Spleen (tissue), 11 donors: ENCODE results near the gene LCMT1. TPM values are rescaled to one million over a fixed set of nuclear protein-coding genes. Genes with fewer than 3 reads are reported as not detected.

Source experiments
- DNase-seq: peaks from one replicate; pipeline ENCODE4 v3.0.0-alpha.2; 2020
- H3K27ac ChIP-seq, 8 donors: fragments of 200-600 bp; sonication (generic) in 7 of 8; 1 replicate in 4 of 8; 2 replicates in 4 of 8; pipeline versions ENCODE4 v1.5.0 to v1.8.0; 2016 to 2021; ENCODE audit warnings: inconsistent platforms in 4 of 8, mild to moderate bottlenecking in 4 of 8, moderate library complexity in 1 of 8
- H3K27me3 ChIP-seq, 7 donors: fragments of 200-600 bp; sonication (generic) in 6 of 7; replicated peaks in 1 of 7; 1 replicate in 4 of 7; 2 replicates in 3 of 7; pipeline versions ENCODE4 v1.5.0 to v1.8.0; 2016 to 2021; ENCODE audit warnings: inconsistent platforms in 3 of 7, mild to moderate bottlenecking in 1 of 7
- H3K36me3 ChIP-seq, 6 donors: fragments of 200-600 bp; sonication (generic) in 5 of 6; 1 replicate in 4 of 6; 2 replicates in 2 of 6; pipeline versions ENCODE4 v1.5.0 to v1.8.0; 2016 to 2021; ENCODE audit warnings: inconsistent platforms in 2 of 6
- H3K4me1 ChIP-seq, 6 donors: fragments of 200-600 bp; sonication (generic) in 5 of 6; 1 replicate in 3 of 6; 2 replicates in 3 of 6; pipeline versions ENCODE4 v1.5.0 to v1.8.0; 2016 to 2021; ENCODE audit warnings: inconsistent platforms in 3 of 6
- H3K4me3 ChIP-seq, 8 donors: fragments of 200-600 bp; sonication (generic) in 7 of 8; 1 replicate in 4 of 8; 2 replicates in 4 of 8; pipeline versions ENCODE4 v1.5.0 to v1.8.0; 2016 to 2021; ENCODE audit warnings: inconsistent platforms in 4 of 8, mild to moderate bottlenecking in 4 of 8, moderate library complexity in 2 of 8
- H3K9me3 ChIP-seq, 8 donors: fragments of 200-600 bp; sonication (generic) in 7 of 8; 1 replicate in 4 of 8; 2 replicates in 4 of 8; pipeline versions ENCODE4 v1.5.0 to v1.8.0; 2016 to 2021; ENCODE audit warnings: inconsistent platforms in 4 of 8
- CTCF ChIP-seq, 11 experiments: fragments of 200-600 bp in 7 of 11; fragments of 450-650 bp in 4 of 11; sonication (generic) in 4 of 11; IDR thresholded peaks in 8 of 11; conservative IDR thresholded peaks in 3 of 11; 1 replicate in 7 of 11; 2 replicates in 4 of 11; pipeline versions ENCODE4 v1.4.0 to v1.8.0; 2016 to 2021; ENCODE audit warnings: antibody characterized with exemption in 11 of 11, inconsistent platforms in 4 of 11, mild to moderate bottlenecking in 1 of 11
- POLR2A ChIP-seq, 3 donors: fragments of 450-650 bp; IDR thresholded peaks; one replicate each; pipeline ENCODE4 v1.5.1; 2017; ENCODE audit warnings: antibody characterized with exemption in 3 of 3, mild to moderate bottlenecking in 1 of 3
- POLR2AphosphoS5 ChIP-seq, 3 donors: sonication (generic); formaldehyde crosslinking; IDR thresholded peaks; one replicate each; pipeline ENCODE4 v1.5.1; 2017; ENCODE audit warnings: antibody characterized with exemption in 3 of 3
- WGBS, 5 donors: extraction: QIAGEN DNeasy Blood & Tissue Kit in 3 of 5; methylation state at CpG; one replicate each; pipeline versions ENCODE4 v1.1.5 to v1.1.7; 2013 to 2018; 5-methylcytosine and 5-hydroxymethylcytosine counted together
- intact Hi-C: fragments of 100-400 bp; cut with DNase I; formaldehyde crosslinking; loops from one replicate; pipeline ENCODE4 v1.15.0; 2023; ENCODE audit warnings: low total_unique reads
- polyA plus RNA-seq, 3 donors: library from polyadenylated mRNA; stranded (reverse); fragments of 200-250 nt; gene quantifications; one replicate each; pipeline ENCODE4 v1.2.1, GENCODE V29; 2013
- total RNA-seq, 7 donors: library from RNA; depleted of rRNA in 3 of 7; stranded (reverse); fragments of >200 nt in 3 of 7; fragmentation: NEBNext Ultra II Directional in 4 of 7; extraction: Animal tissue kit (Norgen Biotek cat#: 25700) in 4 of 7; gene quantifications; one replicate each; pipeline versions ENCODE4 v1.1.0 to v1.2.1, GENCODE V29; 2016 to 2021
- donor health status: healthy with polysubstance abuse.
- donor health status: DM: no; HTN: no; CAD: no; lungs with moderate emphysema.
- donor health status: DM: no; HTN: no; CAD: no.
- donor health status: Bipolar disorder and iron deficiency.
- donor health status: healthy.
- donor health status: DM: no; HTN: no; CAD: no.
- donor health status: DM: yes; HTN: yes; CAD: no.

The LCMT1 gene
- total and polyA plus RNA-seq, 10 donors: 25.1 to 33.3 (median 28.0) TPM

DNA sequence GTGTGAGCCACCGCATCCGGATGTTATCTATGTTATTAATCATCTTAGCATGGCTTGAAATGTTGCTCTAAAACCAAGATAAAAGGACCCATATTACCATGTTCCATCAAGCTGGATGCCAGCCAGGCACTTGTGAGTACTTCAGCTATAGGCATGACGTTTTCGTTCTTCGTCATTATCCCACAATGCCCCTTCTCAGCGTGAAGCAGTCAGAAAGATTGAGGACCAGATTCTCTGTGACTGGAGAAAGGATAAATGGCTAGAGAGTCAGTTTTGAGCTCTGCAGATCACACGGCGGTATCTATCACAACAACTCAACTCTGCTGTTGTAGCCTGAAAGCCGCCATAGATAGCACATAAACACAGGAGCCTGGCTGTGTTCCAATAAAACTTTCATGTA, 29.8 kb upstream of the LCMT1 start:
- no peak for TF ChIP-seq POLR2AphosphoS5 (IDR thresholded peaks at IDR 0.05)
- TF ChIP-seq CTCF (IDR thresholded peaks at IDR 0.05 in 8 of 11, conservative IDR thresholded peaks at IDR 0.05 in 3 of 11): no peak
- TF ChIP-seq POLR2A (IDR thresholded peaks at IDR 0.05): no peak
- Histone ChIP-seq H3K9me3 (peaks cover 0 to 11% (median 7%) of the 10 kb centered on the region in 8 donors), H3K27ac (no peak overlapping the region), H3K36me3 (no peaks in the 10 kb centered on the region), H3K27me3 (no peaks in the 10 kb centered on the region), H3K4me1 (no peaks in the 10 kb centered on the region), H3K4me3 (no peak overlapping the region)
- 96 to 97% (median 96%) methylated on average over 9 of the region's 9 CpGs for WGBS, 5 donors
- DNase-seq: no peak
- intact Hi-C loops: no loop called here

DNA sequence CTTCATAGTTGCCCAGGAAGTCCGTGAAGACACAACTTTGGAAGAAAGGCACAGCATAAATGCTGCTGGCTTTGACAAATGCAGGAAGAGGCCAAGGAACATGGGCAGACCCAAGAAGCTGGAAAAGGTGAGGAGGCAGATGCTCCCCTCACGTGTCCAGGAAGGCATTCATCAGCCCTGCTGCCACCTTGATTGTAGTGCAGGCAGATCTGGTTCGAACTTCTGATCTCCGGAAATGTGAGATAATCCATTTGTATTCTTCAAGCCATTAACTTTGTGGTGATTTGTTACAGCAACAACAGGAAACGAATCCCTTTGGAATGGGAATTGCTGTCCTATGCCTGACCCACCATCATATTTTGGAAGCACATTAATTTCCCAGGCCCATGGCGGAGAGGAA, 28.5 kb upstream of the LCMT1 start:
- 82 to 95% (median 94%) methylated on average over 6 of the region's 6 CpGs for WGBS, 5 donors
- no peak for TF ChIP-seq POLR2A (IDR thresholded peaks at IDR 0.05)
- TF ChIP-seq POLR2AphosphoS5 (IDR thresholded peaks at IDR 0.05): no peak
- TF ChIP-seq CTCF (IDR thresholded peaks at IDR 0.05 in 8 of 11, conservative IDR thresholded peaks at IDR 0.05 in 3 of 11): no peak
- no peaks in the 10 kb centered on the region for H3K4me1 ChIP-seq
- intact Hi-C loops: no loop called here
- no peaks in the 10 kb centered on the region for H3K36me3 ChIP-seq
- no peak overlapping the region for H3K27ac ChIP-seq
- H3K27me3 ChIP-seq: no peaks in the 10 kb centered on the region
- H3K9me3 ChIP-seq: peaks cover 0 to 9% (median 6%) of the 10 kb centered on the region in 8 donors
- H3K4me3 ChIP-seq: no peak overlapping the region
- DNase-seq: no peak

DNA sequence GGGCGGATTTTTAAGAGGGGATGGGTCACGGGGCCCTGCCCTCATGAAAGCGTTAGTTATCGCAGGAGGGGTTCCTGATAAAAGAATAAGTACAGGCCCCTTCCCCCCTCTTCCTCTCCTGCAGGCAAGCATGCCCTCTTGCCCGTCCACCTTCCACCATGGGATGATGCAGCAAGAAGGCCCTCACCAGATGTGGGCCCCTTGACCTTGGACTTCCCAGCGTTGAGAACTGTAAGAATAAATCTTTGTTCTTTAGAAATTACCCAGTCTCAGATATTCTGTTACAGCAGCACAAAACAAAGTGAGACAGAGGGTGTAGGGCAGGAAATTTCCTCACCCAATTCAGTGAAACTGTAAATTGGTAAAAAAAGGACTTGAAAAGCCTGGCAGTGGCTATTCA, 27.8 kb upstream of the LCMT1 start:
- intact Hi-C loops: no loop called here
- H3K36me3 ChIP-seq: no peaks in the 10 kb centered on the region
- no peaks in the 10 kb centered on the region for H3K27me3 ChIP-seq
- H3K4me1 ChIP-seq: no peaks in the 10 kb centered on the region
- H3K9me3 ChIP-seq: peaks cover 0 to 3% (median under 1%) of the 10 kb centered on the region in 8 donors
- H3K27ac ChIP-seq: no peak overlapping the region
- WGBS, 5 donors: 67 to 82% (median 77%) methylated on average over 6 of the region's 6 CpGs
- no peak for DNase-seq
- no peak overlapping the region for H3K4me3 ChIP-seq
- TF ChIP-seq POLR2A (IDR thresholded peaks at IDR 0.05): no peak
- TF ChIP-seq CTCF (IDR thresholded peaks at IDR 0.05 in 8 of 11, conservative IDR thresholded peaks at IDR 0.05 in 3 of 11): no peak
- TF ChIP-seq POLR2AphosphoS5 (IDR thresholded peaks at IDR 0.05): no peak

- Histone ChIP-seq H3K27me3 (no peaks in the 10 kb centered on the region), H3K4me3 (no peak overlapping the region), H3K36me3 (no peaks in the 10 kb centered on the region), H3K4me1 (no peaks in the 10 kb centered on the region), H3K27ac (no peak overlapping the region), H3K9me3 (no peaks in the 10 kb centered on the region)
- intact Hi-C loops: no loop called here
- 74 to 84% (median 76%) methylated on average over 6 of the region's 6 CpGs for WGBS, 5 donors
- no peak for DNase-seq
- no peak for TF ChIP-seq POLR2AphosphoS5 (IDR thresholded peaks at IDR 0.05)
- TF ChIP-seq POLR2A (IDR thresholded peaks at IDR 0.05): no peak
- no peak for TF ChIP-seq CTCF (IDR thresholded peaks at IDR 0.05 in 8 of 11, conservative IDR thresholded peaks at IDR 0.05 in 3 of 11)
These were observed 26.7 kb upstream of the LCMT1 start for GRCh38 chr16:25084797-25085196.
